Right lobe of liver (tissue), 6 donors: ENCODE data around the gene DCAF17. TPM values are rescaled to one million over a fixed set of nuclear protein-coding genes. Genes with fewer than 3 reads are reported as not detected.
"Not testable (repeated sequence)": the region's sequence is repeated elsewhere in the genome, so short reads cannot be mapped to it uniquely, and the experiment has no call there.

Experiments
- ATAC-seq, 4 donors: fragments of 200-7000 bp; cut with Tn5 transposase; one replicate each; pipeline ENCODE4 v1.9.1; 2020; ENCODE audit warnings: mild to moderate bottlenecking in 4 of 4, moderate library complexity in 4 of 4
- DNase-seq, 3 donors: peaks; one replicate each; pipeline ENCODE4 v3.0.0-alpha.2; 2020
- H3K27ac ChIP-seq, 3 donors: fragments of 200-600 bp; one replicate each; pipeline ENCODE4 v1.8.0; 2022
- H3K27me3 ChIP-seq, 2 donors: fragments of 200-600 bp; one replicate each; pipeline ENCODE4 v1.8.0; 2022
- H3K36me3 ChIP-seq, 4 donors: fragments of 200-600 bp; sonication (generic) in 1 of 4; one replicate each; pipeline versions ENCODE4 v1.5.1 to v1.8.0; 2017 to 2022; ENCODE audit warnings: control low read depth in 1 of 4
- H3K4me1 ChIP-seq, 4 donors: fragments of 200-600 bp; sonication (generic) in 1 of 4; one replicate each; pipeline versions ENCODE4 v1.5.1 to v1.8.0; 2017 to 2022; ENCODE audit warnings: control low read depth in 1 of 4
- H3K4me3 ChIP-seq, 3 donors: fragments of 200-600 bp; one replicate each; pipeline ENCODE4 v1.8.0; 2022
- H3K9me3 ChIP-seq, 4 donors: fragments of 200-600 bp; sonication (generic) in 1 of 4; one replicate each; pipeline versions ENCODE4 v1.5.1 to v1.8.0; 2017 to 2022; ENCODE audit warnings: control low read depth in 1 of 4
- POLR2A ChIP-seq: fragments of 450-650 bp; IDR thresholded peaks from one replicate; pipeline ENCODE4 v1.6.1; 2017; ENCODE audit warnings: antibody characterized with exemption, mild to moderate bottlenecking
- WGBS: methylation state at CpG from one replicate; pipeline ENCODE4 v1.1.6; 2018; ENCODE audit warnings: low coverage, low lambda C conversion rate; ENCODE audit not compliant: insufficient coverage; ENCODE audit errors: missing lambda C conversion rate; 5-methylcytosine and 5-hydroxymethylcytosine counted together
- intact Hi-C, 2 donors: fragments of 100-400 bp; cut with DNase I; formaldehyde crosslinking; loops; one replicate each; pipeline versions ENCODE4 v1.11.2 to v1.14.1; 2022
- total RNA-seq, 6 experiments: library from RNA; depleted of rRNA in 2 of 6; stranded (reverse); fragments of >200 nt in 2 of 6; fragmentation: NEBNext Ultra II Directional in 3 of 6; extraction: Animal tissue kit (Norgen Biotek cat#: 25700) in 3 of 6; gene quantifications; one replicate each; pipeline versions ENCODE4 v1.1.0 to v1.2.4, GENCODE V29; 2016 to 2023
- TF ChIP-seq, protein P1 (sequence below), 4 donors: fragments of 200-600 bp in 3 of 4; fragments of 450-650 bp in 1 of 4; IDR thresholded peaks; one replicate each; pipeline versions ENCODE4 v1.5.1 to v1.8.0; 2016 to 2022; ENCODE audit warnings: antibody characterized with exemption in 4 of 4, mild to moderate bottlenecking in 2 of 4
- donor health status: DM: no; HTN: yes; CAD: no.
- donor health status: DM: no; HTN: no; CAD: no.
- donor health status: DM: no; HTN: no; CAD: no.
- donor health status: DM: no; HTN: yes; CAD: no.
- donor health status: DM: no; HTN: yes; CAD: no.

DCAF17 gene
- total RNA-seq, 6 experiments from 2014 or later = 5.5 to 8.1 (median 6.9) TPM

DNA sequence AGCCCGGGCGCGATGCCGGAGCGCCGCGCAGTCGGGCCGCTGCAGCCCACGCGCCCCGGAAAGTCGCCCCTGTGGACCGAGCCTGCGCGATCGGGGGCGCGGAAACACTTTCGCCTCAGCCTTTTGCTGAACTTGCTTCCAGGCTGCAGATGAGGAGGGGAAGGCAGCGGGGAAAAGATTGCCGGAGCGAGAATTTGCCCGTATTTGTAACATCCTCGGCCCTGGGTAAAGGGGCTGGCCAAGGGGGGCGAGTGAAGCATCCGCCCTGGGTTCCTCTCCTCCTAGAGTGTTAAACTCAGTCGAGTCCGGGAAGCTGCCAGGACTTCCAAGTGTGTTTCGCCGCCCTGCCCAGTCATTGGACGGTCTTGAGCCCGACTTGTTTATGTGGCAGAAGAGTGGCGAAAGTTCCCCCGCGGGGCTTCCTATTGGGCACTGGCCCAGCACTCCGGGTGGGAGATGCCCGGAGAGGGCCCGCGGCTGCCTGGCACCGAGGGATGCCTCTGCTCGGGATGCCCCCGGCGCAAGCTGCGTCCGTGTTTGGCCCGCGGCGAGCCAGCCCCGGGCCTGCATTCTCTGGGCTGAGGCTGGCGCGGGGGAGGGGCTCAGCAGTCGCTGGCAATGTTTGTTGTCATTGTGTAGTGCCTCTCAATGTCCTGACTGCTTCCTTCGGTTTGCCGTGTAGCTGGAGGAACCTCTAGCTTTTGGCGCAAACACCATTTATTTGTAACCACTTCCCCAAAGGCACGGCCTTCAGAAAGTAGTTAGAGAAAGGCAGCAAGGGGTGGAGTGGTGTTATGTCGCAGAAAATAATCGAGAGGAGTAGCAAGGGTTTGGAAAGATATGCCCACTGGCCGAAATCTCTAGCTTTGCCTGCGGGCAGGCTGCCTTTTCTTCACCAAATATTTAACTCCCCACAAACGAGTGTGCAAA, 89.3 kb downstream of the DCAF17 start:
- 2% methylated on average over 22 of the region's 62 CpGs for WGBS
- Histone ChIP-seq H3K36me3 (no peaks in the 10 kb centered on the region), H3K4me3 (peak overlapping the region; percentile 59 to 84 (median 68)), H3K27me3 (no peaks in the 10 kb centered on the region), H3K27ac (peak overlapping the region; percentile 56 to 83 (median 64)), H3K9me3 (no peaks in the 10 kb centered on the region), H3K4me1 (peaks cover 0 to 8% (median 0%) of the 10 kb centered on the region in 4 donors)
- intact Hi-C loops = no loop called here
- ATAC-seq (peak; percentile 82 to 88 (median 85)), DNase-seq (peak; percentile 75 to 79 (median 76))
- TF ChIP-seq, protein P1, sequence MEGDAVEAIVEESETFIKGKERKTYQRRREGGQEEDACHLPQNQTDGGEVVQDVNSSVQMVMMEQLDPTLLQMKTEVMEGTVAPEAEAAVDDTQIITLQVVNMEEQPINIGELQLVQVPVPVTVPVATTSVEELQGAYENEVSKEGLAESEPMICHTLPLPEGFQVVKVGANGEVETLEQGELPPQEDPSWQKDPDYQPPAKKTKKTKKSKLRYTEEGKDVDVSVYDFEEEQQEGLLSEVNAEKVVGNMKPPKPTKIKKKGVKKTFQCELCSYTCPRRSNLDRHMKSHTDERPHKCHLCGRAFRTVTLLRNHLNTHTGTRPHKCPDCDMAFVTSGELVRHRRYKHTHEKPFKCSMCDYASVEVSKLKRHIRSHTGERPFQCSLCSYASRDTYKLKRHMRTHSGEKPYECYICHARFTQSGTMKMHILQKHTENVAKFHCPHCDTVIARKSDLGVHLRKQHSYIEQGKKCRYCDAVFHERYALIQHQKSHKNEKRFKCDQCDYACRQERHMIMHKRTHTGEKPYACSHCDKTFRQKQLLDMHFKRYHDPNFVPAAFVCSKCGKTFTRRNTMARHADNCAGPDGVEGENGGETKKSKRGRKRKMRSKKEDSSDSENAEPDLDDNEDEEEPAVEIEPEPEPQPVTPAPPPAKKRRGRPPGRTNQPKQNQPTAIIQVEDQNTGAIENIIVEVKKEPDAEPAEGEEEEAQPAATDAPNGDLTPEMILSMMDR (IDR thresholded peaks at IDR 0.05) = no peak
- peak; percentile 13 for TF ChIP-seq POLR2A

DNA sequence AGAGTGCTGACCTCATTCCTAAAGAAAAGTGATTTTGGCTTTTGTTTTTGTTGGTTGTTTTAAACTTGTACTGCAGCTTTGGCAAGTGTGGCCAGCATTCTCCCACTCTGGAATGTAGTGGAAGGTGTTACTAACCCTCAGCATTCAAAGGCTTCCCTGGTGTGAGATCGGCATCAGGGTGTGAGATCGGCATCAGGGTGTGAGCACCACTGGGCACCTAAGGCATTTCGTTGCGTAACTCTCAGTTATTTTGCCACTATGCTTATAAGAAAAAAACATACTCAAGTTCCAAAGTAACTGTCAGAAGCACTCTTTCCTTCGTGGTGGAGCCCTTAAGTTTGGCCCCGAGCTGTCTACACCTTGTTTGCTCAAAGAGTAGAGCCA, 90.0 kb downstream of the DCAF17 start:
- intact Hi-C loops = no loop called here
- H3K36me3 ChIP-seq = no peaks in the 10 kb centered on the region
- no peak for TF ChIP-seq POLR2A
- TF ChIP-seq, protein P1 (IDR thresholded peaks at IDR 0.05) = no peak
- ATAC-seq = peak; percentile 16 to 34 (median 23)
- H3K27ac ChIP-seq = peak overlapping the region; percentile 56 to 83 (median 64)
- no peaks in the 10 kb centered on the region for H3K27me3 ChIP-seq
- H3K9me3 ChIP-seq = no peaks in the 10 kb centered on the region
- 15% methylated on average over 5 of the region's 6 CpGs for WGBS
- DNase-seq = no peak
- H3K4me1 ChIP-seq = peaks cover 0 to 8% (median 0%) of the 10 kb centered on the region in 4 donors
- H3K4me3 ChIP-seq = peak overlapping the region; percentile 59 to 84 (median 68)

DNA sequence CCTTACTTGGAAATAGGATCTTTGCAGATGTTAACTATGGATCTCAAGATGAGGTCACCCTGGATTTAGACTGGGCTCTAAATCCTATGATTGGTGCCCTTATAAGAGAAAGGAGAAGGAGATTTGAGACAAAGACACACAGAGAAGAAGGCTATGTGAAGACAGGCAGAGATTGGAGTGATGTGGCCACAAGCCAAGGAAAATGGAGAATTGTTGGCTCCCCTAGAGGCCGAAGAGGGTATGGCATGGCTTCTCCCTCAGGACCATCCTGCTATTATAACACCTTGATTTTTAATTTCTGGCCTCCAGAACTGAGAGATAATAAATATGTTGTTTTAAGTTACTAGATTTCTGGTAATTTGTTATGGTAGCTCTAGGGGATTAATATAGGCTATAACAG, 95.9 kb downstream of the DCAF17 start:
- TF ChIP-seq, protein P1 (IDR thresholded peaks at IDR 0.05) = peak; percentile 17 to 40 (median 28)
- TF ChIP-seq POLR2A = no peak
- Histone ChIP-seq H3K9me3 (no peaks in the 10 kb centered on the region), H3K27me3 (no peaks in the 10 kb centered on the region), H3K4me3 (no peak overlapping the region), H3K36me3 (no peaks in the 10 kb centered on the region), H3K4me1 (no peaks in the 10 kb centered on the region), H3K27ac (no peak overlapping the region)
- intact Hi-C loops = no loop called here
- DNase-seq = no peak
- ATAC-seq = peak in 2 of 4 donors; percentile 18 to 37
- WGBS = 86% methylated on average over 1 of the region's 1 CpG

DNA sequence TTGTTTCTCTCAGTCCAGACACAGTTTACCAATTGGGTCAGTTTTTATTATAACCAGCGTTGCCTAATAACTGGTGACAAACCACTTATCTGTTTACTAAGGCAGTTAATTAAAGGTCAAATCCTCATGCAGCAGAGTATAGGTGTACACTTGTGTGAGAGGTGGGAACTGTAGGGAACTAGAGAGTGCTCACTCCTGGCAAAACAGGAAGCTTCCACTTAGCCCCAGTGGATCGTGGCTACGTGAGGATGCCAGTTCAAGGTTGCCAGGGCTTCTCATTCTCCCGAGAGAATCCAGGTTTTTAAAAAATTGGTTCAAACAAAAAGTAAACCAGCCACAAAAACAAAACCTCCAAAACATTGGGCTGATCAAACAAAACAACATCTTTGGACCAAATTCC, 96.4 kb downstream of the DCAF17 start:
- Histone ChIP-seq H3K27ac (no peak overlapping the region), H3K4me3 (no peak overlapping the region), H3K27me3 (no peaks in the 10 kb centered on the region), H3K9me3 (no peaks in the 10 kb centered on the region), H3K4me1 (no peaks in the 10 kb centered on the region), H3K36me3 (no peaks in the 10 kb centered on the region)
- DNase-seq (no peak), ATAC-seq (peak in 1 of 4 donors; percentile 48)
- no peak for TF ChIP-seq POLR2A
- TF ChIP-seq, protein P1 (IDR thresholded peaks at IDR 0.05) = no peak
- intact Hi-C loops = no loop called here
- WGBS = 44% methylated on average over 4 of the region's 4 CpGs

DNA sequence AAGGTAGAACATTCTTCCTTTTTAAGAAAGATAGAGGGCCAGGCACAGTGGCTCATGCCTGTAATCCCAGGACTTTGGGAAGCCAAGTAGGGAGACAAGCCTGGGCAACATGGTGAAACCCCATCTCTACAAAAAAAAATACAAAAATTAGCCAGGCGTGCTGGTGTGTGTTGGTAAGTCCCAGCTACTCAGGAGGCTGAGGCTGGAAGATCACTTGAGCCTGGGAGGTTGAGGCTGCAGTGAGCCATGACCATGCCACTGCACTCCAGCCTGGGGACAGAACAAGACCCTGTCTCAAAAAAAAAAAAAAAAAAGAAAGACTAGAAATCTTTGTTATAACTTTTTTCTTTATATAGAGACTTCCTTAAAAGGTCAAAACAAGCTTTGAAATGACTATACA, 96.8 kb downstream of the DCAF17 start:
- H3K36me3 ChIP-seq, ATAC-seq, H3K9me3 ChIP-seq, H3K27me3 ChIP-seq, intact Hi-C loops, DNase-seq, H3K4me1 ChIP-seq, H3K4me3 ChIP-seq, H3K27ac ChIP-seq: not testable (repeated sequence)
- 43% methylated on average over 1 of the region's 1 CpG for WGBS
